Measurements from ENCODE around the gene CARD8. TPM values are rescaled to one million over a fixed set of nuclear protein-coding genes. Genes with fewer than 3 reads are reported as not detected.

CARD8 gene
- total and polyA plus RNA-seq, 2 of the 8 experiments (the other 6 are each of a cell fraction or from before 2014, with no cell fraction given) = 8.9 to 24.4 TPM

- no peak for TF ChIP-seq CHD7 (IDR thresholded peaks at IDR 0.05; ENCODE audit: insufficient replicate concordance, low read length)
Observed at GRCh38 chr19:48290401-48290770, 34.7 kb upstream of the CARD8 start (continued).

Data from H1 (cell line).